Adrenal gland (tissue), 12 donors: ENCODE measurements around the gene CTBP2. TPM values are rescaled to one million over a fixed set of nuclear protein-coding genes. Genes with fewer than 3 reads are reported as not detected.
A peak's percentile ranks its signal among the peaks of the same experiment; 100 is the strongest.

Experiments used
- DNase-seq, 7 donors: peaks; one replicate each; pipeline ENCODE4 v3.0.0-alpha.2; 2019 to 2020
- H3K27ac ChIP-seq, 5 donors: fragments of 200-600 bp; sonication (generic) in 4 of 5; 1 replicate in 3 of 5; 2 replicates in 2 of 5; pipeline versions ENCODE4 v1.5.1 to v1.8.0; 2016 to 2020; ENCODE audit warnings: mild to moderate bottlenecking in 1 of 5
- H3K27me3 ChIP-seq: fragments of 200-600 bp; 2 replicates; pipeline ENCODE4 v1.8.0; 2021
- H3K36me3 ChIP-seq, 2 donors: fragments of 200-600 bp; replicated peaks in 1 of 2; 1 replicate in 1 of 2; 2 replicates in 1 of 2; pipeline versions ENCODE4 v1.5.1 to v1.8.0; 2018 to 2022
- H3K4me1 ChIP-seq, 2 donors: fragments of 200-600 bp; replicated peaks in 1 of 2; 1 replicate in 1 of 2; 2 replicates in 1 of 2; pipeline versions ENCODE4 v1.5.1 to v1.8.0; 2018 to 2021
- H3K4me3 ChIP-seq, 4 donors: fragments of 200-600 bp; sonication (generic) in 3 of 4; one replicate each; pipeline ENCODE4 v1.5.1; 2016 to 2018
- H3K9me3 ChIP-seq, 3 donors: fragments of 200-600 bp; sonication (generic) in 1 of 3; replicated peaks in 1 of 3; 1 replicate in 2 of 3; 2 replicates in 1 of 3; pipeline versions ENCODE4 v1.5.1 to v1.8.0; 2016 to 2021
- CTCF ChIP-seq, 6 experiments: fragments of 450-650 bp in 4 of 6; fragments of 200-600 bp in 2 of 6; sonication (generic) in 1 of 6; IDR thresholded peaks; 1 replicate in 5 of 6; 2 replicates in 1 of 6; pipeline versions ENCODE4 v1.5.1 to v1.8.0; 2016 to 2021; ENCODE audit warnings: antibody characterized with exemption in 6 of 6, mild to moderate bottlenecking in 2 of 6, moderate library complexity in 1 of 6
- POLR2A ChIP-seq, 2 donors: fragments of 450-650 bp; IDR thresholded peaks; one replicate each; pipeline ENCODE4 v1.6.1; 2017; ENCODE audit warnings: antibody characterized with exemption in 2 of 2, mild to moderate bottlenecking in 2 of 2, moderate library complexity in 1 of 2
- WGBS, 4 donors: extraction: QIAGEN DNeasy Blood & Tissue Kit in 2 of 4; methylation state at CpG; one replicate each; pipeline versions ENCODE4 v1.1.5 to v1.1.7; 2013 to 2017; 5-methylcytosine and 5-hydroxymethylcytosine counted together
- intact Hi-C, 2 donors: fragments of 100-400 bp; cut with DNase I; formaldehyde crosslinking; loops; one replicate each; pipeline versions ENCODE4 v1.14.1 to v1.15.0; 2022 to 2023
- polyA plus RNA-seq, 3 donors: library from polyadenylated mRNA; stranded (reverse); fragments of 200-250 nt in 2 of 3; fragments of 350-450 nt in 1 of 3; fragmentation: Illumina TruSeq in 1 of 3; extraction: RNeasy Lipid Tissue Mini Kit (QIAGEN cat#74804) in 1 of 3; gene quantifications; one replicate each; pipeline ENCODE4 v1.2.3, GENCODE V29; 2013 to 2014
- total RNA-seq, 9 donors: library from RNA; depleted of rRNA in 4 of 9; stranded (reverse); fragments of >200 nt in 4 of 9; fragments of 120-200 nt in 1 of 9; fragmentation: NEBNext Ultra II Directional in 1 of 9; extraction: Animal tissue kit (Norgen Biotek cat#: 25700) in 1 of 9; gene quantifications; one replicate each; pipeline versions ENCODE4 v1.1.0 to v1.2.4, GENCODE V29; 2013 to 2023
- donor health status: healthy with polysubstance abuse.
- donor health status: Bipolar disorder and iron deficiency.
- donor health status: DM: yes; HTN: yes; CAD: no.
- donor health status: DM: no; HTN: no; CAD: no.
- donor health status: DM: no; HTN: no; CAD: no.
- donor health status: DM: yes; HTN: yes; CAD: no.

Gene CTBP2
- total and polyA plus RNA-seq, 12 donors = 25.3 to 66.5 (median 45.7) TPM

- DNase-seq = peak; percentile 38 to 81 (median 67)
- Histone ChIP-seq H3K4me3 (peak overlapping the region in 1 of 4 donors; percentile 20), H3K9me3 (no peaks in the 10 kb centered on the region), H3K36me3 (peaks cover 0 to 41% of the 10 kb centered on the region in 2 donors), H3K27ac (peak overlapping the region; percentile 1 to 92 (median 73)), H3K4me1 (peaks cover 42 to 53% of the 10 kb centered on the region in 2 donors), H3K27me3 (no peaks in the 10 kb centered on the region)
- WGBS, 4 donors = 24 to 41% (median 36%) methylated on average over 16 to 35 of the region's 35 CpGs
- intact Hi-C loops = no loop called here
- peak in 3 of 6 experiments; percentile 1 to 28 (median 27) for TF ChIP-seq CTCF (IDR thresholded peaks at IDR 0.05)
- peak in 1 of 2 donors; percentile 38 for TF ChIP-seq POLR2A (IDR thresholded peaks at IDR 0.05)
These were observed 159.7 kb downstream of the CTBP2 start for GRCh38 chr10:125000366-125001312.

GRCh38 chr10:124999433-125000365 lies 160.7 kb downstream of the CTBP2 start:
- peak; percentile 66 to 90 (median 86) for DNase-seq
- WGBS, 4 donors = 32 to 50% (median 41%) methylated on average over 8 to 29 of the region's 29 CpGs
- Histone ChIP-seq H3K27me3 (no peaks in the 10 kb centered on the region), H3K9me3 (no peaks in the 10 kb centered on the region), H3K4me3 (no peak overlapping the region), H3K27ac (peak overlapping the region; percentile 39 to 92 (median 73)), H3K36me3 (peaks cover 0 to 50% of the 10 kb centered on the region in 2 donors), H3K4me1 (peaks cover 42 to 53% of the 10 kb centered on the region in 2 donors)
- intact Hi-C loops = loop anchor here in 1 of 2 donors (10.0 kb wide), 1 partner anchor 55 kb away; no protein-coding TSS in a partner anchor
- TF ChIP-seq POLR2A (IDR thresholded peaks at IDR 0.05) (peak in 1 of 2 donors; percentile 75), CTCF (IDR thresholded peaks at IDR 0.05) (no peak)

GRCh38 chr10:124998624-124999291 lies 161.6 kb downstream of the CTBP2 start:
- peak in 6 of 7 donors; percentile 13 to 57 (median 26) for DNase-seq
- peak overlapping the region in 4 of 5 donors; percentile 70 to 92 (median 82) for H3K27ac ChIP-seq
- H3K4me3 ChIP-seq = no peak overlapping the region
- 70 to 84% (median 76%) methylated on average over 8 to 16 of the region's 16 CpGs for WGBS, 4 donors
- intact Hi-C loops = loop anchor here in 1 of 2 donors (10.0 kb wide), 1 partner anchor 56 kb away; no protein-coding TSS in a partner anchor
- TF ChIP-seq CTCF (IDR thresholded peaks at IDR 0.05) (no peak), POLR2A (IDR thresholded peaks at IDR 0.05) (no peak)
- peaks cover 42 to 53% of the 10 kb centered on the region in 2 donors for H3K4me1 ChIP-seq
- no peaks in the 10 kb centered on the region for H3K9me3 ChIP-seq
- peaks cover 0 to 60% of the 10 kb centered on the region in 2 donors for H3K36me3 ChIP-seq
- H3K27me3 ChIP-seq = no peaks in the 10 kb centered on the region
